Activated CD8-positive, alpha-beta memory T cell treated with anti-CD3 and anti-CD28 coated beads, Interleukin-2, amount 50 U/mL, for 48 hours (primary cell): ENCODE measurements around the gene NCOA6.
A peak's percentile ranks its signal among the peaks of the same experiment; 100 is the strongest.

Experiments
- DNase-seq: peaks from one replicate; pipeline ENCODE4 v3.0.0-alpha.2; 2020

The NCOA6 gene

DNA sequence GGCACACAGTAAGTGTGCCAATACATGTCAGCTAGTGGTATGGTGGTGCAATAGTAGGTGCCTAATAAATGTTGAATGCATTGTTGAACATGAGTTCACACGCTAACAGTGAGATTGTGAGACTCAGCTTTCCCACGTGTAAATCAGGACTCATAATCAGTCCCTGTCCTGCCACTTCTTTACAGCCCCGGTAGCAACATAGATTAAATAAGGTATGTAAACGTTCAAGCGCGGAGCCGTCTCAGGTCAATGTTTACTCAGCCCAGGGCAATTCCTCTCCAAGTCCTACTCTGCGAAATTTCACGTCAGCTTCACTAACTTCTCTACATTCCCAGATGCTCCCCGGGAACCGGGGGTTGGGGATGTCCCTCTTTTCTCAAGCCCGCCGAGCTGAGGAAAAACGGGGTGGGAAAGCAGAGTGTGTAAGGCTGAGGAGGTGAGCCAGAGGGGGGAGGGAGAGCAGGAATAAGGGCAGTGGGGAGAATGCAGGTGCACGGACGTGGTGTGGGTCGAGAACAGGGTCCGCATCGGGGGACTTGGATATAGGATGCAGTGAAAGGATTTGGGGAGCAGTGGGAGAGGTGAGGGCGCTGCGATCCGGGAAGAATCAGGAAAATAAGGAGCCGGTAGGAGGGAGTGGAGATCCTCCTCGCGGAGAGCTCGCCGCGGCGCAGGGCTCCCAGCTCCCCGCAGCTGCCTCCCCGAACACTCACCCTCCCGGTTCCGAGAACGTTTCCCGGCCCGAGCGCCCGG, 121.9 kb downstream of the NCOA6 start:
- DNase-seq: peak; percentile 58

DNA sequence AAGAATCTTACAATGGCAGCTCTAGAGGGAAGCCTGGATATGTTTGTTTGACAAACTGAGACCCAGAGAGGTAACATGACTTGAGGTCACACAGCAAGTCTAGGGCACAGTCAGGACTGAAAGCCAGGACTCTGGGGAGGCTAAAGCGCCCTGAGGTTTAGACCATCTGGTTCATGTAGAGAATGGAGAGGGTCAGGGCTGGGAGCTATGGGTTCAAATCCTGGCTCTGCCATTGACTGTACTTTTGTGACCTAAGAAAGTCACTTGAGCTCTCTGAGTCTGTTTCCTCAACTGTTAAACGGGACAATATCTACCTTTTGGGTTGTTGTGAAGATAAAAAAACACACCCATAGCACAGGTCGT, 122.4 kb downstream of the NCOA6 start:
- DNase-seq: no peak

DNA sequence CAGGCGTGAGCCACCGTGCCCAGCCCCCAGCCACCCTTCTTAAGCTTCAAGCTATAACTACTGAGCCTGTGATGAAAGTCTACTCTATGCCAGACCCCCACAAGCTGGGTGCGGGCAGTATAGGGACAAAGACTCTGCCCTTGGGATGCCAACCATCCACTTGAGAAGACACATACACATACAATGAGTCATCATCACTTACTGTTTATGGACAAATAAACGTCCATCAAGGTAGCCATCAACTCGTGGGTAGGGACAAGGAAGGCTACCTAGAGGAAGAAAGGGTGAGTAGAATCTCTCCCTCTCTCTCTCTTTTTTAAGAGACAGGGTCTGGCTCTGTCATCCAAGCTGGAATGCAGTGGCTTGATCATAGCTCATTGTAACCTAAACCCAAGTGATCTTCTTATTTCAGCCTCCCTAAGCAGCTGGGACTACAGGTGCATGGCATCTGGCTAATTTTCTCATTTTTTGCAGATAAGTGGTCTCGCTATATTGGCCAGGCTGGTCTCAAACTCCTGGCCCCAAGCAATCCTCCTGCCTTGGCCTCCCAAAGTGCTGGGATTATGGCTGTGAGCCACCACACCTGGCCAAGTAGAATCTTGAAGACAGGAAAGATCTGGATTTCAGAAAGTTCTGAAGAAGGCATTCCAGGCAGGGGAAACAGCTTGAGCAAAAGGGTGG, 123.9 kb downstream of the NCOA6 start:
- no peak for DNase-seq

DNA sequence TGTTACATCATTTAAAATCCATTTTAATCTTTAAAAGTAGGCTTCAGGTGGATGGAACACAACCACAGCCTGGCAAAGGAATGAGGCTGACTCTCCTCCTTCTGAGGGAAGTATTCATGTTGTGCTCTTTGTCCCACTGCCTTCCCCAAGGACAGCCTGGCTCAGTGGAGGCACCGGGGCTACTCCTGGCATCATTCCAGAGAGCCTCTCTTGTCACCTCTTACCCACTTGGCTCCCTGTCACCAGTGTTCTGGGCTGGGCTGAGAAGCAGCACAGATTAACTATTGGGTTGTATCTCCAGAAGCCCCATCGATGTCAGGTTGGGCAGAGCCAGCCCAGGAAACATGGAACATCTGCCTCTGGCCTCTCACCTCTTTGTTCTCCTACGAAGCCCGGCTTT, 132.0 kb downstream of the NCOA6 start:
- no peak for DNase-seq

DNA sequence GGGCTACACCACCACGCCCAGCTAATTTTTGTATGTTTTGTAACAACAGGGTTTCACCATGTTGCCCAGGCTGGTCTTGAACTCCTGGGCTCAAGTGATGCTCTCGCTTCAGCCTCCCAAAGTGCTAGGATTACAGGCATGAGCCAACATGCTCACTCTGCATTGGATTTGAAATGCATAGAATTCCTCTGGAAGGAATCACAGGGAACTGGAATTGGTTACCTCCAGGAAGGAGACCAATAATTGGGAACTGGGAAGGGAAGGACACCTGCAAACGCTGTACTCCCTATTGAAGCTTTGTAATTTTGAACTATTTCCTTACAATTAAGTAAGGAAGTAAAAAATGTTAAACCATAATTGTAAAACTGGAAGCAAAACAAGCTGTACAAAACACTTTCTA, 133.6 kb downstream of the NCOA6 start:
- no peak for DNase-seq

DNA sequence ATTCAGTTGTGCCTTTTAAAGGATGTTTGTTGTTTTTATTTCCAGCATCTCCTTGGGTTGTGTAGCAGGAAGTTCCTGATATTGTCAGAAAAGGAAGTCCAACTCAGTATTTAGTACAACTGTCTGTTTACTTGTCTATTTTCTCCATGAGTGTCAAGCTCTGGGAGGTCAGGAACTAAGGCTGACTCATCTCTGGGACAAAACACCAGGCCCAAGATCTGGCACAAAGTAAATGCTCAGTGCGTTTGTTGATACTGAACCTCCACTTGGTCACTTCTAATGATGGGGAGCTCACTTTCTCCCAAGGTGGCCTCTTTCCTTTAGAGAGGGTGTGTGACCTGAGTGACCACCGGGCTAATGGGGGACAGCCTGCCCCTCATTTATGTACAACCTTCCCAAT, 136.0 kb downstream of the NCOA6 start:
- DNase-seq: no peak

DNA sequence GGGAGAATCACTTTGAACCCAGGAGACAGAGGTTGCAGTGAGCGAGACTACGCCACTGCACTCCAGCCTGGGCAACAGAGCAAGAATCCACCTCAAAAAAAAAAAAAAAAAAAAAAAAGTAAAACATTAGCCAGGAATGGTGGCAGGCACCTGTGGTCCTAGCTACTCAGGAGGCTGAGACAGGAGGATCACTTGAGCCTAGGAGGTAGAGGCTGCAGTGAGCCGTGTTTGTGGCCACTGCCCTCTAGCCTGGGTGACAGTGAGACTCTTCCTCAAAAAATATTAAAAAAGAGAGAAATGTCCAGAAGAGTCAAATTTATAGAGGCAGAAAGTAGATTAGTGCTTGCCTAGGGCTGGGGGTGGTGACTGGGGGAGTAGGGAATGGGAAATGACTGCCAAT, 141.8 kb downstream of the NCOA6 start:
- DNase-seq: no peak

DNA sequence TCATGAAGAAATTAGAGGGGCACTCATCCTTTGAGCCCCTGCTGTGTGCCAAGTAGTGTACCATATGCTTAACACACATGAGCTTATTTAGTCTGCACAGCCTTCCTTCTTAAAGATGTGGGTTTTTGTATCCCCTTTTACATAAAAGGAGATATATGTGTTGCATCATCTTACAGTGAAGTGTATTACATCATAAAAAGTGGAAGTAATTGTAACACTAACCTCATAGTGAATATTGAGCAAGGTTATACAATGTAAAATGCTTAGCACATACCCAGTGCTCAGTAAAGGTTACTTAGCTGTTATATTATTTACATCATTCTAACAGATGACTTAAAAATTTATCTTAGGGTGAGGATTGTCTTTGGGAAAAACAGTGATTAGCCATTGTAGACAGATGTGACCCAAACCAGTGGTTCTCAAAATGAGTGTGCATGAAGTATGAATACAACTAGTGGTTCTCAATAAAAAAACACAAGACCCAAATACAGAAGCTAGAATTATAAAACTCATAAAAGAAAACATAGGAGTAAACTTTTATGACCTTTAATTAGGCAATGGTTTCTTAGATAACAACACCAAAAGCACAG, 144.8 kb downstream of the NCOA6 start:
- DNase-seq: no peak

DNA sequence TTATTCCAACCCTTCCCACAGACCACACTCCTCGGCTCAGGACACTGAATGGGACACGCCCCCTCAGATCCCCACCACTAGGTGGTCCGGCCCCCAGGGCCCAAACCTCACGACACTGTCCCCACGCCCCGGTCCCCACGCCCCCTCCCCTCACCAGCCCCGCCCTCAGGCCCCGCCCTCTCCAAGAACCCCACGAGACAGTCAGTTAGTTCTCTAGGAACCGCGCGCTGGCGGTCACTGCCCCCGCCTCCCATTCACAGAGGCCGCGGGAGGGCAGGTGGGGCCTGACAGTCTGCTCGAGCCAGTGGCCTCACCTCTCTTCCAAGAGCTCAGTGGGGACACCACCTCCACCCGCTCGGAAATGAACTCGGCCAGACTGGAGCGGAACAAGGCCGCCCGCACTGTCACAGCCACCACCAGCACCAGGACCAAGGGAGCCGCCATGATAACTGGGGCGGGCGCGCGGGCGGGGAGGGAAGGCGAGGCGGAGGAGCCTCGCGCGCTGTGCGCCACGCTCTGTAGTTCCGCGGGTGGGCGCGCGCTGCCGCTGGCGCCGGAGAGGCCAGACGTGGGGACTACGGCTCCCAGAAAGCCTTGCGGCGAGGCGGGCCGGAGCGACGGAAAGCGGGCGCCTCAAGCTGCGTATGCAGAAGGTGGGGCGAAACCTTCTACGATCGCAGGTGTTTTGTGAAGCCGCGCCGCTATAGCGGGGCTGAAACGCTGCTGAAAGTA, 148.6 kb downstream of the NCOA6 start, which contains the start of gene PIGU:
Gene PIGU (minus strand): TSS at position 451 of the 732 bp plus-strand sequence. CDS start 7 bp downstream, at position 444.
- DNase-seq: peak; percentile 96

DNA sequence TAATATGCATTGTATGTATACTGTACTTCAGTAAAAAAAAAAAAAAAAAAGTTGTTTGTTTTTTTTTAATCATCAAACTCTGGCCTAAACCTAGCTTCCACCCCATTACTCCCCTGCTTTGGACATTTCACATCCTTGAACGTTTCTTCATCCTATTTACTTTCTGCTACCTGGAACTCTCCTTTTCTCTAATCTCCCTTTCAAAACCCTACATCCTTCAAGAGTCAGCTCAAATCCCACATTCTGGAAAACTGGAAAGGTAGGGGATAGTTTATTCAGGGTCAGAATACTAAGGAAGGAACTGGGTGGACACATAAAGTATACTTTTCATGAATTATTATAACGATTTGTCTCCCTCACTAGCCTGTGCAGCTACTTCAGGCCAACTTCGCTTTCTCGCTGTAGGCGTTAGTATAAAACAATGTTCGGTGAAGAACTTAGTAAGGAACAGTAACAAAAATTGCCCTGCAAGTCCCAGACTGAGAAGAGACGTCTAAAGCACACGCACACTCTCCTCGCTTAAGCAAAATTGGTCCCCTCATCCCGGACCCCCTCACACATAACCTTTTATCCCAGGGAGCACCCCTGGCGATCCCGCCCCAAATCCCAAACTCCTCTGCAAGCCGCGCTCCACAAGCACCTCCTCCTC, 149.3 kb downstream of the NCOA6 start:
- no peak for DNase-seq

DNA sequence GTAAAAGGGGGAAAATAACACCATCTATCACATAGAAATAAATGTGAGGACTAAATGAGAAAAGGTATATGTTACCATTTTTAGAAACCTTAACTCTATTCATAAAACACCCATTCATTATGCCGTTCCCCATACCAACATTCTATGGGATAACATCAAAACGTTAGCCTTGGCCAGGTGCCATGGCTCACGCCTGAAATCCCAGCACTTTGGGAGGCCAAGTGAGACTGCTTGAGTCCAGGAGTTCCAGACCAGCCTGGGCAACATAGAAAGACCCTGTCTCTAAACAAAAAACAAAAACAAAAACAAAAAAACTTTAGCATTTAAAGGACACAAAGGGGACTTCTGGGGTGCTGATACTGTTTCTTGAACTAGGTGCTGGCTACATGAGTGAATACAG, 149.9 kb downstream of the NCOA6 start:
- no peak for DNase-seq

DNA sequence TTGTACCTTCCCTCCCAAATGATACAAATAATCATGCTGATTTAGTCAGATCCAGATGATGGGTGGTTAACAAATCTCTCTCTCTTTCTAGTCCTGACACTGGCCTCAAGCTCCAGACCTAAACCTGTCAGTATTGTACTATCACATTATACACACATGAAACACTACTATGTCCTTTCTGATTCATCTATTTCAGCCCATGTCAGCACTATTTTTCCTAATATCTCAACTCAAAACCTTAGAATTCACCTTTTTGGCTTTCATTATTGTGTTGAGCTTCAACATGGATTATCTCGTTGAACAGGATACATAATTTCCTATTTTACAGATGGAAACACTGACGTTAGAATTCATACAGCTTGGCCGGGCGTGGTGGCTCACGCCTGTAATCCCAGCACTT, 152.0 kb downstream of the NCOA6 start:
- DNase-seq: no peak

DNA sequence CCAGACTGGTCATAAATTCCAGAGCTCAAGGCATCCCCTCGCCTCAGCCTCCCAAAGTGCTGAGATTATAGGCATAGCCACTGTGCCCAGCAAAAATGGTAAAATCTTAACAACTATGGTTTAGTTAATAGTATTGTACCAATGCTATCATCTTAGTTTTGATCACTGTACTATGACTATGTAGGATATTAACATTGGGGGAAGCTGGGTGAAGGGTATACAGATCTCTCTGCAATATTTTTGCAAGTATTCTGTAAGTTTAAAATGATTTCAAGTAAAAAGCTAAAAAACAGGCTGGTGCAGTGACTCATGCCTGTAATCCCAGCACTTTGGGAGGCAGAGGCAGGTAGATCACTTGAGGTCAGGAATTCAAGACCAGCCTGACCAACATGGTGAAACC, 156.4 kb downstream of the NCOA6 start:
- no peak for DNase-seq
